HEK293T (cell line): ENCODE results near the gene VAV3.

Experiments
- BHLHE40 ChIP-seq: fragments of 450-650 bp; IDR thresholded peaks from 2 replicates; pipeline ENCODE4 v1.6.1; 2016; ENCODE audit warnings: mild to moderate bottlenecking, moderate library complexity, borderline replicate concordance
- CTBP1 ChIP-seq: fragments of 450-650 bp; IDR thresholded peaks from 2 replicates; pipeline ENCODE4 v1.6.1; 2016; ENCODE audit warnings: borderline replicate concordance
- FOXA1 ChIP-seq: fragments of 450-650 bp; IDR thresholded peaks from 2 replicates; pipeline ENCODE4 v1.6.1; 2016; ENCODE audit warnings: mild to moderate bottlenecking
- FOXK2 ChIP-seq: fragments of 450-650 bp; IDR thresholded peaks from 2 replicates; pipeline ENCODE4 v1.6.1; 2016; ENCODE audit warnings: mild to moderate bottlenecking
- FOXM1 ChIP-seq: fragments of 450-650 bp; IDR thresholded peaks from 2 replicates; pipeline ENCODE4 v1.6.1; 2017; ENCODE audit warnings: mild to moderate bottlenecking, borderline replicate concordance
- HDGF ChIP-seq: fragments of 450-650 bp; IDR thresholded peaks from 2 replicates; pipeline ENCODE4 v1.6.1; 2017; ENCODE audit warnings: antibody characterized with exemption, borderline replicate concordance
- NFRKB ChIP-seq: fragments of 450-650 bp; IDR thresholded peaks from 2 replicates; pipeline ENCODE4 v1.6.1; 2016; ENCODE audit warnings: mild to moderate bottlenecking, moderate library complexity
- SP1 ChIP-seq: fragments of 450-650 bp; IDR thresholded peaks from 2 replicates; pipeline ENCODE4 v1.6.1; 2017
- SUZ12 ChIP-seq: fragments of 450-650 bp; IDR thresholded peaks from 2 replicates; pipeline ENCODE4 v1.6.1; 2016; ENCODE audit warnings: mild to moderate bottlenecking
- TARDBP ChIP-seq: fragments of 450-650 bp; IDR thresholded peaks from 2 replicates; pipeline ENCODE4 v1.6.1; 2016
- ZNF384 ChIP-seq: fragments of 450-650 bp; IDR thresholded peaks from 2 replicates; pipeline ENCODE4 v1.6.1; 2016
- TF ChIP-seq, protein P1 (sequence below): fragments of 450-650 bp; IDR thresholded peaks from 2 replicates; pipeline ENCODE4 v1.6.1; 2016

DNA sequence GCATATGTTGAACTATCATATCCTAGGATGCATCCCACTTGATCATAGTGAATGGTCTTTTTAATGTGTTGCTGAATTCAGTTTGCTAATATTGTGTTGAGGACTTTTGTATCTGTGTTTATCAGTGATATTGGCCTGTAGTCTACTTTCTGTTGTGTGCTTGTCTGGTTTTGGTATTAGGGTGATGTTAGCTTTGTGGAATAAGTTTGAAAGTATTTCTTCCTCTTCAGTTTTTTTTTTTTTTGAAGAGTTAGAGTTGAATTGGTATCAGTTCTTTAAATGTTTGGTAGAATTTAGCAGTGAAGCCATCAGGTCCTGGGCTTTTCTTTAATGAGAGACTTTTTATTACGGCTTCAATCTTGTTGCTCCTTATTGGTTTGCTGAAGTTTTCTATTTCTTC lies 162.3 kb downstream of the VAV3 start:
- TF ChIP-seq ZNF384 (no peak), FOXA1 (no peak), SP1 (no peak), FOXM1 (no peak), BHLHE40 (no peak), SUZ12 (no peak), CTBP1 (no peak), NFRKB (no peak), HDGF (no peak), TARDBP (no peak), FOXK2 (no peak)
- TF ChIP-seq, protein P1, sequence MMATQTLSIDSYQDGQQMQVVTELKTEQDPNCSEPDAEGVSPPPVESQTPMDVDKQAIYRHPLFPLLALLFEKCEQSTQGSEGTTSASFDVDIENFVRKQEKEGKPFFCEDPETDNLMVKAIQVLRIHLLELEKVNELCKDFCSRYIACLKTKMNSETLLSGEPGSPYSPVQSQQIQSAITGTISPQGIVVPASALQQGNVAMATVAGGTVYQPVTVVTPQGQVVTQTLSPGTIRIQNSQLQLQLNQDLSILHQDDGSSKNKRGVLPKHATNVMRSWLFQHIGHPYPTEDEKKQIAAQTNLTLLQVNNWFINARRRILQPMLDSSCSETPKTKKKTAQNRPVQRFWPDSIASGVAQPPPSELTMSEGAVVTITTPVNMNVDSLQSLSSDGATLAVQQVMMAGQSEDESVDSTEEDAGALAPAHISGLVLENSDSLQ: no peak
